Right lobe of liver (tissue), 6 donors: ENCODE results near the gene NR2F1-AS1. TPM values are rescaled to one million over a fixed set of nuclear protein-coding genes. Genes with fewer than 3 reads are reported as not detected.

Experiments
- ATAC-seq, 4 donors: fragments of 200-7000 bp; cut with Tn5 transposase; one replicate each; pipeline ENCODE4 v1.9.1; 2020; ENCODE audit warnings: mild to moderate bottlenecking in 4 of 4, moderate library complexity in 4 of 4
- DNase-seq, 3 donors: peaks; one replicate each; pipeline ENCODE4 v3.0.0-alpha.2; 2020
- H3K27ac ChIP-seq, 3 donors: fragments of 200-600 bp; one replicate each; pipeline ENCODE4 v1.8.0; 2022
- H3K27me3 ChIP-seq, 2 donors: fragments of 200-600 bp; one replicate each; pipeline ENCODE4 v1.8.0; 2022
- H3K36me3 ChIP-seq, 4 donors: fragments of 200-600 bp; sonication (generic) in 1 of 4; one replicate each; pipeline versions ENCODE4 v1.5.1 to v1.8.0; 2017 to 2022; ENCODE audit warnings: control low read depth in 1 of 4
- H3K4me1 ChIP-seq, 4 donors: fragments of 200-600 bp; sonication (generic) in 1 of 4; one replicate each; pipeline versions ENCODE4 v1.5.1 to v1.8.0; 2017 to 2022; ENCODE audit warnings: control low read depth in 1 of 4
- H3K4me3 ChIP-seq, 3 donors: fragments of 200-600 bp; one replicate each; pipeline ENCODE4 v1.8.0; 2022
- H3K9me3 ChIP-seq, 4 donors: fragments of 200-600 bp; sonication (generic) in 1 of 4; one replicate each; pipeline versions ENCODE4 v1.5.1 to v1.8.0; 2017 to 2022; ENCODE audit warnings: control low read depth in 1 of 4
- POLR2A ChIP-seq: fragments of 450-650 bp; IDR thresholded peaks from one replicate; pipeline ENCODE4 v1.6.1; 2017; ENCODE audit warnings: antibody characterized with exemption, mild to moderate bottlenecking
- WGBS: methylation state at CpG from one replicate; pipeline ENCODE4 v1.1.6; 2018; ENCODE audit warnings: low coverage, low lambda C conversion rate; ENCODE audit not compliant: insufficient coverage; ENCODE audit errors: missing lambda C conversion rate; 5-methylcytosine and 5-hydroxymethylcytosine counted together
- intact Hi-C, 2 donors: fragments of 100-400 bp; cut with DNase I; formaldehyde crosslinking; loops; one replicate each; pipeline versions ENCODE4 v1.11.2 to v1.14.1; 2022
- total RNA-seq, 6 experiments: library from RNA; depleted of rRNA in 2 of 6; stranded (reverse); fragments of >200 nt in 2 of 6; fragmentation: NEBNext Ultra II Directional in 3 of 6; extraction: Animal tissue kit (Norgen Biotek cat#: 25700) in 3 of 6; gene quantifications; one replicate each; pipeline versions ENCODE4 v1.1.0 to v1.2.4, GENCODE V29; 2016 to 2023
- TF ChIP-seq, protein P1 (sequence below), 4 donors: fragments of 200-600 bp in 3 of 4; fragments of 450-650 bp in 1 of 4; IDR thresholded peaks; one replicate each; pipeline versions ENCODE4 v1.5.1 to v1.8.0; 2016 to 2022; ENCODE audit warnings: antibody characterized with exemption in 4 of 4, mild to moderate bottlenecking in 2 of 4
- donor health status: DM: no; HTN: yes; CAD: no.
- donor health status: DM: no; HTN: no; CAD: no.
- donor health status: DM: no; HTN: no; CAD: no.
- donor health status: DM: no; HTN: yes; CAD: no.
- donor health status: DM: no; HTN: yes; CAD: no.

Gene NR2F1-AS1
- total RNA-seq, 6 experiments from 2014 or later, result 1.2 to 3.8 (median 2.3) TPM

DNA sequence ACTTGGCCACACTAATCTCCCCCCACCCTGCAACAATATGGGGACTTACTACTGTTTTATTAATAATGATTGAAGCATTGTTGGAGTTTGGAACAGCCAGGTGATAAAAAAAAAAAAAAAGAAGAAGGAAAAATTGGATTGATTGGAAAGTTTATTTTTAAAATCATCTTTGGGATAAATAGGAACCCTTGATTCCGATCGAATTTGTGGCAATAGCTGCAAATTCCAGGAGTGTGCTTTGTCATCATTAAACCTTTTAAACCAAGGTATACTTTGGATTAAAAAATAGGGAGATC, 1.1 kb upstream of the NR2F1-AS1 start:
- 2% methylated on average over 2 of the region's 2 CpGs for WGBS
- ATAC-seq, result no peak
- peaks cover 0 to 16% (median 0%) of the 10 kb centered on the region in 4 donors for H3K4me1 ChIP-seq

DNA sequence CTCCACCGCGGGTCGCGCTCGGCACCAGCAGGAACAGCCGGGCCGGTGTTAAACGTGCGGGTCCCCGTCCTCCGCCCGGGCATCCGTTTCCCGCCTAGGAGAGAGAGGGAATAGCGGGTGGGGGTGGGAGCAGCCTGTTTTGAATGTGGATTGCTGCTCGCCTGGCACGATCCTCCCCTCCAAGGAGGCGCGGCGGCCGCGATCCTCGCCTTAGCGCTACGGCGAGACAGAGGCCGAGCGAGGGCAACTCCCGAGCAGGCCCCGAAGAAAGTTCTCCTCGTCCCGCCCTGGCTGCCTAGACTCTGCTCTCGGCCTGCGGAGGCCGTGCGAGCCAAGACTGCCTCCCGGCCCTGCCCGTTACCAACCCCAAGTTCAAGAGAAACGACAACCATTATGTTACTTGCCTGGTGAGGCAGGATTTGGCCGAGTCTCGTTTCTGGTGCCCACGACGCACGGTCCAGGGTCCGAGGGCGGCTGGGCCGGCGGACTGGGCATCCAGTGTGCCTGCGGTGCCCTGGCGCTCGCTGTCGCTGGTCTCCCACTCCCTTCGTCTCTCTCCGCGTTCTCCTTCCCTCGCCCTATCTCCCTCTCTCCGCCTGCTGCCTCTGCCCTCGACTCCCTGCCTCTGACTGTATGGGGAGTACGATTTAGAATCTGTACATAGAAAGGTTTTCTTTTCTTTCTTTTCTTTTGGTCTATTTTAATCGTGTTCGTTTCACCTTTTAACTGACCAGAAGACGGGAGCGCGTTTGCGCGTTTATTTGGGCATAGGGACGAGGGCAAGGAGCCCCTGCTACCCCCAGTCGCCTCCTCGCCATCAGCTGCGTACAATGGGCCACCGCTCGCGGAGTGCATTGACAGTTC, 724 bp downstream of the NR2F1-AS1 start:
- intact Hi-C loops, result no loop called here

More for the DNA sequence above, 1.1 kb upstream of the NR2F1-AS1 start:
- Histone ChIP-seq H3K27ac (no peak overlapping the region), H3K27me3 (peaks cover 0 to 4% of the 10 kb centered on the region in 2 donors), H3K9me3 (no peaks in the 10 kb centered on the region), H3K4me3 (no peak overlapping the region), H3K36me3 (no peaks in the 10 kb centered on the region)
- no peak for TF ChIP-seq POLR2A
- TF ChIP-seq, protein P1, sequence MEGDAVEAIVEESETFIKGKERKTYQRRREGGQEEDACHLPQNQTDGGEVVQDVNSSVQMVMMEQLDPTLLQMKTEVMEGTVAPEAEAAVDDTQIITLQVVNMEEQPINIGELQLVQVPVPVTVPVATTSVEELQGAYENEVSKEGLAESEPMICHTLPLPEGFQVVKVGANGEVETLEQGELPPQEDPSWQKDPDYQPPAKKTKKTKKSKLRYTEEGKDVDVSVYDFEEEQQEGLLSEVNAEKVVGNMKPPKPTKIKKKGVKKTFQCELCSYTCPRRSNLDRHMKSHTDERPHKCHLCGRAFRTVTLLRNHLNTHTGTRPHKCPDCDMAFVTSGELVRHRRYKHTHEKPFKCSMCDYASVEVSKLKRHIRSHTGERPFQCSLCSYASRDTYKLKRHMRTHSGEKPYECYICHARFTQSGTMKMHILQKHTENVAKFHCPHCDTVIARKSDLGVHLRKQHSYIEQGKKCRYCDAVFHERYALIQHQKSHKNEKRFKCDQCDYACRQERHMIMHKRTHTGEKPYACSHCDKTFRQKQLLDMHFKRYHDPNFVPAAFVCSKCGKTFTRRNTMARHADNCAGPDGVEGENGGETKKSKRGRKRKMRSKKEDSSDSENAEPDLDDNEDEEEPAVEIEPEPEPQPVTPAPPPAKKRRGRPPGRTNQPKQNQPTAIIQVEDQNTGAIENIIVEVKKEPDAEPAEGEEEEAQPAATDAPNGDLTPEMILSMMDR (IDR thresholded peaks at IDR 0.05), result no peak
- no peak for DNase-seq
- intact Hi-C loops, result no loop called here

DNA sequence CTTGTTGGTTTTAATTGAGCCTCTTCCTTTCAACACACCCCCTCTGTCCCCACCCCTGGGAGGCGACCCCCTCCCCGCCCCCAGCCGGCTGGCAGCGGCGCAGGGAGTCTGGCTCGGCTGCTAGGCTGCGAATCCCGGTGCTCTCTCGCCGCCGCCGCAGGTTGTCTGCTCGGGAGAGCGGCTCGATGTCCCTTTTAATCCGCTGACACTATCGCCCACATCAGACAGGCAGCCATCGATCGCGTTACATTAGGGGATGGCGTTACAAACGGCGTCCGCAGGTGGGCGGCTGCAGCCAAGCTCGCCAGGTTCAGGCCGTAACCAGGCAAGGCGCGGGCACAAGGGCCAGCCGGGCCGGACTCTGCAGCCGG, 1.3 kb downstream of the NR2F1-AS1 start:
- H3K9me3 ChIP-seq, result no peaks in the 10 kb centered on the region
- intact Hi-C loops, result no loop called here
- peak in 2 of 4 donors; percentile 20 to 27 for ATAC-seq
- peak overlapping the region; percentile 47 to 61 (median 53) for H3K4me3 ChIP-seq
- peaks cover 0 to 4% of the 10 kb centered on the region in 2 donors for H3K27me3 ChIP-seq
- TF ChIP-seq, protein P1 (IDR thresholded peaks at IDR 0.05), result no peak
- H3K4me1 ChIP-seq, result peaks cover 0 to 16% (median 0%) of the 10 kb centered on the region in 4 donors
- peak in 1 of 3 donors; percentile 46 for DNase-seq
- peak overlapping the region; percentile 80 to 86 (median 83) for H3K27ac ChIP-seq
- H3K36me3 ChIP-seq, result no peaks in the 10 kb centered on the region
- WGBS, result 2% methylated on average over 22 of the region's 32 CpGs

More for the DNA sequence above, 724 bp downstream of the NR2F1-AS1 start:
- Histone ChIP-seq H3K4me1 (peaks cover 0 to 16% (median 0%) of the 10 kb centered on the region in 4 donors), H3K9me3 (no peaks in the 10 kb centered on the region), H3K27ac (peak overlapping the region; percentile 80 to 86 (median 83)), H3K4me3 (peak overlapping the region; percentile 47 to 61 (median 53)), H3K27me3 (peaks cover 0 to 4% of the 10 kb centered on the region in 2 donors), H3K36me3 (no peaks in the 10 kb centered on the region)
- under 1% methylated on average over 42 of the region's 73 CpGs for WGBS
- peak in 1 of 3 donors; percentile 50 for DNase-seq
- no peak for TF ChIP-seq POLR2A
- TF ChIP-seq, protein P1 (IDR thresholded peaks at IDR 0.05), result no peak
- peak; percentile 9 to 44 (median 26) for ATAC-seq

DNA sequence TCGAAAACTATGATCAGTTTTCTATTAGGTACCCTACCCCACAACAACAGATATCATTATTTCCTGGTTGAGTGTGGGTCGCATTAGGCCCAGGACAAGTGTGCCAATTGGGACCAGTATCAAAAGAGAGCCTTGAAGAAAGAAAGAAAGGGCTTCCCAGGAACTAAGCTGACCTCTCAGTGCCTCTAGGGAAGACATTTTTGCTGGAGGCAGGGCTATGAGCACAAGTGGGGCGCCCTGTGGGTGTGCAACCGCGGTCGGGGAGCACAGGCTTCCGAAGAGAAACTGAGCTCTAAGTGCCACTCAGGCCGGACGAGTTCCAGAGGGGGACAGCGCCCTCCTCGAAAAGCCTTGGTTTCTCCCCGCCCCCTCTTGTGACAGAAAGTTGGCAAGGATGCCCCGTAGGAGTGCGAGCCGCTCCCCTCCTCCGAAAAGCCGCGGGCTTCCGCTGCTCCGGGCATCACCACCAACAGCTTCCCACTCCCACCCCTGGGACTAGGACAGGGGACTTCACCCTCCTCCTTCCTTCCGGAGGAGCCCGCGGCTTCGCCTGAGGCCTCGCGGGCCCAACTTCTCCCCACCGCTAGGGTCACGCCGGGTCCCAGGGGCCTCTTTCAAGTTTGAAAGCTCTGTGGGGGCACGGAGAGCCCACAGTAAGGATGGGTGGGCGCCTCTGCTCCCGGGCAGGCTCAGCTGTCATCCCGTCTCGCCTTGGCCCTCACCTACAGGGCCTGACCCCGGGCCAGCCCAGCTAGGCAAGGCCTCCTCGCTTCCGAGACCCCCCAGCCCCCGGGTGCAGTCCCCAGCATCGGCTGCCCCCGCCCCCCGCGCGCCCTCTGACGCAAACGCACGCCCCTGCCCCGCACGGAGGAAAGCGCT, 2.0 kb downstream of the NR2F1-AS1 start:
- WGBS, result 13% methylated on average over 11 of the region's 49 CpGs
- H3K4me3 ChIP-seq, result peak overlapping the region; percentile 47 to 61 (median 53)

More for the DNA sequence above, 2.0 kb downstream of the NR2F1-AS1 start:
- H3K27ac ChIP-seq, result peak overlapping the region; percentile 80 to 86 (median 83)
- H3K36me3 ChIP-seq, result no peaks in the 10 kb centered on the region
- peaks cover 0 to 16% (median 0%) of the 10 kb centered on the region in 4 donors for H3K4me1 ChIP-seq
- DNase-seq (peak in 1 of 3 donors; percentile 64), ATAC-seq (peak; percentile 5 to 35 (median 15))
- H3K27me3 ChIP-seq, result peaks cover 0 to 4% of the 10 kb centered on the region in 2 donors
- TF ChIP-seq POLR2A, result no peak
- TF ChIP-seq, protein P1 (IDR thresholded peaks at IDR 0.05), result no peak
- intact Hi-C loops, result no loop called here
- no peaks in the 10 kb centered on the region for H3K9me3 ChIP-seq
